ENCODE data around the gene POU6F1. TPM values are rescaled to one million over a fixed set of nuclear protein-coding genes. Genes with fewer than 3 reads are reported as not detected.

The POU6F1 gene
- total RNA-seq, 1 experiment from 2014 or later = 8.3 TPM

Other genes with a start within 250 kb of the POU6F1 start
- 44.9 and 53.0 TPM in 2 replicates for gene SLC11A2, start 191.7 kb downstream of the POU6F1 start, total RNA-seq (2014; rRNA removed; shearing (Covaris generic))
- gene LETMD1, start 169.7 kb downstream of the POU6F1 start, total RNA-seq (2014; rRNA removed; shearing (Covaris generic)) = 39.9 and 45.5 TPM in 2 replicates
- 22.2 and 24.7 TPM in 2 replicates for gene CSRNP2, start 134.5 kb downstream of the POU6F1 start, total RNA-seq (2014; rRNA removed; shearing (Covaris generic))
- gene TFCP2, start 44.9 kb downstream of the POU6F1 start, total RNA-seq (2014; rRNA removed; shearing (Covaris generic)) = 11.8 and 16.0 TPM in 2 replicates
- 47.1 and 56.8 TPM in 2 replicates for gene DAZAP2, start 20.8 kb upstream of the POU6F1 start, total RNA-seq (2014; rRNA removed; shearing (Covaris generic))
- 10.1 and 11.9 TPM in 2 replicates for gene SMAGP, start 52.4 kb upstream of the POU6F1 start, total RNA-seq (2014; rRNA removed; shearing (Covaris generic))
- 0.14 TPM in 1 of 2 replicates, not detected in the other for gene BIN2, start 106.1 kb upstream of the POU6F1 start, total RNA-seq (2014; rRNA removed; shearing (Covaris generic))
- not detected in 2 replicates for gene CELA1, start 128.6 kb upstream of the POU6F1 start, total RNA-seq (2014; rRNA removed; shearing (Covaris generic))
- gene GALNT6, start 173.3 kb upstream of the POU6F1 start, total RNA-seq (2014; rRNA removed; shearing (Covaris generic)) = 22.8 and 37.0 TPM in 2 replicates
- gene SLC4A8, start 206.8 kb upstream of the POU6F1 start, total RNA-seq (2014; rRNA removed; shearing (Covaris generic)) = 3.9 and 4.6 TPM in 2 replicates

All from H7 (cell line).